Measurements from ENCODE around the gene SEMA3E.

SEMA3E gene

GRCh38 chr7:83643739-83644138 lies 5.2 kb downstream of the SEMA3E start:
- no peak overlapping the region for H3K4me2 ChIP-seq (ENCODE audit: low read length)
- TF ChIP-seq EZH2 (IDR thresholded peaks at IDR 0.05; ENCODE audit: borderline replicate concordance, low read length), result no peak
- TF ChIP-seq CTCF (IDR thresholded peaks at IDR 0.05; ENCODE audit: low read length), result no peak
- H3F3A ChIP-seq (ENCODE audit: insufficient read depth, low read length), result no peaks in the 10 kb centered on the region

GRCh38 chr7:83643012-83643411 lies 5.9 kb downstream of the SEMA3E start:
- no peaks in the 10 kb centered on the region for H3K9me2 ChIP-seq (ENCODE audit: low read depth, low read length)
- H3K9me3 ChIP-seq (ENCODE audit: low read length), result no peaks in the 10 kb centered on the region
- H3F3A ChIP-seq (ENCODE audit: insufficient read depth, low read length), result no peaks in the 10 kb centered on the region
- no peak overlapping the region for H3K9ac ChIP-seq (ENCODE audit: low read length)
- no peaks in the 10 kb centered on the region for H3K27me3 ChIP-seq (ENCODE audit: insufficient read depth, low read length)
- TF ChIP-seq EZH2 (IDR thresholded peaks at IDR 0.05; ENCODE audit: borderline replicate concordance, low read length) (no peak), CTCF (IDR thresholded peaks at IDR 0.05; ENCODE audit: low read length) (no peak)
- H3K79me2 ChIP-seq (ENCODE audit: insufficient read depth, low read length), result no peaks in the 10 kb centered on the region
- no peak overlapping the region for H3K4me3 ChIP-seq (ENCODE audit: low read depth, low read length, poor library complexity, severe bottlenecking)
- H3K4me1 ChIP-seq (ENCODE audit: insufficient read depth, low read length, severe bottlenecking), result no peaks in the 10 kb centered on the region
- no peaks in the 10 kb centered on the region for H4K20me1 ChIP-seq (ENCODE audit: insufficient read depth, low read length)
- no peak overlapping the region for H3K27ac ChIP-seq (ENCODE audit: low read depth, low read length, poor library complexity, severe bottlenecking)
- no peaks in the 10 kb centered on the region for H3K36me3 ChIP-seq (ENCODE audit: insufficient read depth, low read length)
- H3K4me2 ChIP-seq (ENCODE audit: low read length), result no peak overlapping the region
- no peak overlapping the region for H2AFZ ChIP-seq (ENCODE audit: low read length)

More at GRCh38 chr7:83643739-83644138, 5.2 kb downstream of the SEMA3E start:
- no peaks in the 10 kb centered on the region for H3K9me2 ChIP-seq (ENCODE audit: low read depth, low read length)
- no peak overlapping the region for H3K27ac ChIP-seq (ENCODE audit: low read depth, low read length, poor library complexity, severe bottlenecking)
- no peak overlapping the region for H3K9ac ChIP-seq (ENCODE audit: low read length)
- H3K36me3 ChIP-seq (ENCODE audit: insufficient read depth, low read length), result no peaks in the 10 kb centered on the region
- no peaks in the 10 kb centered on the region for H3K27me3 ChIP-seq (ENCODE audit: insufficient read depth, low read length)
- no peak overlapping the region for H2AFZ ChIP-seq (ENCODE audit: low read length)
- H3K79me2 ChIP-seq (ENCODE audit: insufficient read depth, low read length), result no peaks in the 10 kb centered on the region
- no peaks in the 10 kb centered on the region for H3K4me1 ChIP-seq (ENCODE audit: insufficient read depth, low read length, severe bottlenecking)
- H4K20me1 ChIP-seq (ENCODE audit: insufficient read depth, low read length), result no peaks in the 10 kb centered on the region
- H3K4me3 ChIP-seq (ENCODE audit: low read depth, low read length, poor library complexity, severe bottlenecking), result no peak overlapping the region
- no peaks in the 10 kb centered on the region for H3K9me3 ChIP-seq (ENCODE audit: low read length)

GRCh38 chr7:83640731-83641537 lies 8.0 kb downstream of the SEMA3E start:
- H4K20me1 ChIP-seq (ENCODE audit: insufficient read depth, low read length), result no peaks in the 10 kb centered on the region
- H3F3A ChIP-seq (ENCODE audit: insufficient read depth, low read length), result no peaks in the 10 kb centered on the region
- no peaks in the 10 kb centered on the region for H3K4me1 ChIP-seq (ENCODE audit: insufficient read depth, low read length, severe bottlenecking)
- no peak overlapping the region for H3K4me3 ChIP-seq (ENCODE audit: low read depth, low read length, poor library complexity, severe bottlenecking)
- H3K4me2 ChIP-seq (ENCODE audit: low read length), result no peak overlapping the region
- no peaks in the 10 kb centered on the region for H3K79me2 ChIP-seq (ENCODE audit: insufficient read depth, low read length)
- H3K9me3 ChIP-seq (ENCODE audit: low read length), result no peaks in the 10 kb centered on the region
- H2AFZ ChIP-seq (ENCODE audit: low read length), result no peak overlapping the region
- no peaks in the 10 kb centered on the region for H3K27me3 ChIP-seq (ENCODE audit: insufficient read depth, low read length)
- TF ChIP-seq CTCF (IDR thresholded peaks at IDR 0.05; ENCODE audit: low read length) (no peak), EZH2 (IDR thresholded peaks at IDR 0.05; ENCODE audit: borderline replicate concordance, low read length) (no peak)
- no peak overlapping the region for H3K27ac ChIP-seq (ENCODE audit: low read depth, low read length, poor library complexity, severe bottlenecking)
- H3K9me2 ChIP-seq (ENCODE audit: low read depth, low read length), result no peaks in the 10 kb centered on the region
- H3K36me3 ChIP-seq (ENCODE audit: insufficient read depth, low read length), result no peaks in the 10 kb centered on the region
- no peak overlapping the region for H3K9ac ChIP-seq (ENCODE audit: low read length)

Measured in OCI-LY1 (cell line).